Neural progenitor cell (in vitro differentiated cells): ENCODE data around the gene TMEM109.

ENCODE experiments used
- CTCF ChIP-seq: fragments of 200-600 bp; sonication (generic); IDR thresholded peaks from 2 replicates; pipeline ENCODE4 v1.5.1; 2017; ENCODE audit warnings: antibody characterized with exemption, mild to moderate bottlenecking
- EZH2 ChIP-seq: fragments of 200-600 bp; sonication (generic); IDR thresholded peaks from 2 replicates; pipeline ENCODE4 v1.6.1; 2017; ENCODE audit warnings: antibody characterized with exemption, mild to moderate bottlenecking, moderate library complexity
- EZH2phosphoT487 ChIP-seq: fragments of 200-600 bp; sonication (generic); IDR thresholded peaks from 2 replicates; pipeline ENCODE4 v1.6.1; 2017; ENCODE audit warnings: antibody characterized with exemption

GRCh38 chr11:60918939-60919265 lies 4.9 kb downstream of the TMEM109 start:
- TF ChIP-seq CTCF (no peak), EZH2 (no peak), EZH2phosphoT487 (no peak)
